Liver (tissue), 3 donors: ENCODE results near the gene NT5C2.

Source experiments
- CTCF ChIP-seq: fragments of 150-350 bp; IDR thresholded peaks from 2 replicates; pipeline ENCODE4 v1.5.1; 2017; ENCODE audit warnings: improper control_type of control experiment, low read depth, low read length; ENCODE audit not compliant: missing input control
- EGR1 ChIP-seq, 2 donors: IDR thresholded peaks; 2 replicates each; pipeline ENCODE4 v1.6.1; 2016 to 2018; ENCODE audit warnings: antibody characterized with exemption in 2 of 2, low read depth in 2 of 2
- FOXA2 ChIP-seq: IDR thresholded peaks from 2 replicates; pipeline ENCODE4 v1.6.1; 2016; ENCODE audit warnings: antibody characterized with exemption
- GABPA ChIP-seq, 2 donors: IDR thresholded peaks in 1 of 2; conservative IDR thresholded peaks in 1 of 2; 2 replicates each; pipeline ENCODE4 v1.6.1; 2016; ENCODE audit warnings: antibody characterized with exemption in 2 of 2, mild to moderate bottlenecking in 1 of 2, moderate library complexity in 1 of 2
- MAX ChIP-seq: IDR thresholded peaks from 2 replicates; pipeline ENCODE4 v1.6.1; 2016; ENCODE audit warnings: antibody characterized with exemption
- NR2F2 ChIP-seq: IDR thresholded peaks from 2 replicates; pipeline ENCODE4 v1.6.1; 2016; ENCODE audit warnings: antibody characterized with exemption
- YY1 ChIP-seq: IDR thresholded peaks from 2 replicates; pipeline ENCODE4 v1.6.1; 2016; ENCODE audit warnings: antibody characterized with exemption, mild to moderate bottlenecking
- ZBTB33 ChIP-seq: IDR thresholded peaks from 2 replicates; pipeline ENCODE4 v1.6.1; 2016; ENCODE audit warnings: antibody characterized with exemption
- donor health status: healthy.
- donor health status: healthy.

GRCh38 chr10:103177123-103177522 lies 15.9 kb downstream of the NT5C2 start:
- TF ChIP-seq CTCF (no peak), NR2F2 (no peak), ZBTB33 (no peak), MAX (no peak), YY1 (no peak), EGR1 (IDR thresholded peaks at IDR 0.05; ENCODE audit: low read depth in 2 of 2) (no peak), FOXA2 (no peak), GABPA (IDR thresholded peaks at IDR 0.05 in 1 of 2, conservative IDR thresholded peaks at IDR 0.05 in 1 of 2) (no peak)
